GM19395 (cell line): Measurements from ENCODE around the gene THBS1.

Experiments
- ATAC-seq: cut with Tn5 transposase; IDR thresholded peaks from one replicate; pipeline ENCODE4 v1.9.1; 2021; ENCODE audit warnings: mild to moderate bottlenecking, moderate library complexity; ENCODE audit not compliant: unreplicated experiment

Gene THBS1

GRCh38 chr15:39627451-39628143 is 46.7 kb downstream of the THBS1 start:
- no peak for ATAC-seq

- ATAC-seq, result no peak
Measured at GRCh38 chr15:39628144-39628508, 47.2 kb downstream of the THBS1 start.

DNA sequence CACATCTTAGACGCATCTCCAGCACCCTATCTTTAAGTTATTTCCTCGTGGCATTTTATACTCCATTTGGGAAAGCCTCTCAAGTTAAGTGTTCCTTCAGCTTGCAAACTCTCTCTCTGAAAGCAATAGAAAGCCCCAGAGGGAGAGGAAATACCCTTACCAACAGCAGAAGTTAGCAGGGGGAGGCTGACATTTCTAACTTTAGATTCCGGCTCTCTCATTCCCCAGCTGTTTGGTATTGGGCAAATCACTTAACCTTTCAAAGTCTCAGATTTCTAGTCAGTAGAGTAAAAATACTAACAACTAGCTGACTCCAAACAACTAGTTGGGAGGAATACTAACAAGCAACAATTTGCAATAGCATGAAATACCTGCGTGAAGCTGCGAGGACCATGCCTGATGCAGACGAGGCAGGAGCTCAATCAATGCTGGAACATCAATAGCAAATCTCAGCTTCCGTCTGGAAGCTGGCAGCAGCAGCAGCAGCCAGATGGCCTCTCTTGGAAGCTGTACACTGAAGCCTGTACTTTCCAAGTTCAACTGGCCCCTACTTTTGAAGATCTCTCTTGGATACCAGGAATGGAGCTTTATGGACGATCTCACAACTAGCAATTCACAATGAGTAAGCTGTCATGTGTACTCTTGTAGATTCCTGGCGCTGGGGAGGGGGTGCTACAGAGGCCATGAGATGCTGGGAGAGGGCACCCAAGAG is 47.8 kb downstream of the THBS1 start:
- ATAC-seq, result no peak

DNA sequence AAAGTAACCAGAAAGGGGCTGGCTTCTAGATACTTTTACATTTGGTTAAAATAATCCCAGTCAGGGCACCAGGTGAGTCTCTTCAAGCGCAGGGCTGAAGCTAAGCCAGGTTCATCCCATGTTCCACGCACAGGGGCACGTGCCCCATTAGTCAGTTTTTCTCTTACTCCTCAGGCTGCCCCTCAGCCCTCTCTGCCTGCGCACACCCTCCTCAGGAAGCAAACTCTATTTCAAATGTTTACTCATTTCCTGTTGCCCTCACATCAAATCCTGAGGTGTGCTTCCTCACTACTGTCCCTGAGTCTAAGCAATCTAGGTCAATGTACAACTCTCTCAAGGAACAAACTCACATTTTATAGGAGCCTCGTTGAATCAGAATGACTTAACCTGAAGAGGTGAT is 48.5 kb downstream of the THBS1 start:
- ATAC-seq, result no peak

DNA sequence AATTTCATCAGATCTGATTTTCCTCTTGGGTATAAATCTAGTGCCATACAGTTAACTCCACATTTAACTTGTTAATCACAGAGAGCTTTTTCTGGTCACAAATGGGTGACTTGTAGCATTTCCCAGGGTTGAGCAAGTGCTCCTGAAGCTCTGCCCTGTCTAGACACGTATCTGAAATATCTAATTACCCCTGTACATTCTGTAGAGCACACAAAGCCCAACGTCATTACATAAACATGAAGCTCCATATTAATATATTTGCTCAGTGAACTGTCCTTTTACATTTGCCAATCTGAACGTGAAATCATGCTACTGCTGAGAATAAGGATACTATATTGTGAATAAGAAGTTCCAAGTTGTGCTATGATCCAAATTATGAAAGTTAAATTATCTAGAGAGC is 49.0 kb downstream of the THBS1 start:
- ATAC-seq, result no peak

DNA sequence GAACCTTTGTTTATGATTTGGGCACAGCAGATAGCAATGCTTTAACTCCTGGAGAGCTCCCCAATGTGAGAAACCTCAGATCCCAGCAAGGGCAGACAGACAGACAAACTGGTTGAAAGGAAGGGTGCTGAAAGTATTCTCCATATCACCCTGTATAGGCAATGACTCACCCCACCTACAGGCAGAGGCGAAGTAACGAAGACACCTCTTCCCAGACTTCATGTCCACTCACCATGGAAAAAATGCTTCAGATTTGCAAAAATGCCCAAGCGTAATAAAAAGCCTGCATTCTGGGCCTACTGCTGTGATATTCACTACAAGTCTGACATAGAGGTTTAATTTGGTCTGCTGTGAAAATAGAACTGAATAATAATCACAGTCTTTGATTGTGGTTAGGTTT is 50.5 kb downstream of the THBS1 start:
- no peak for ATAC-seq

DNA sequence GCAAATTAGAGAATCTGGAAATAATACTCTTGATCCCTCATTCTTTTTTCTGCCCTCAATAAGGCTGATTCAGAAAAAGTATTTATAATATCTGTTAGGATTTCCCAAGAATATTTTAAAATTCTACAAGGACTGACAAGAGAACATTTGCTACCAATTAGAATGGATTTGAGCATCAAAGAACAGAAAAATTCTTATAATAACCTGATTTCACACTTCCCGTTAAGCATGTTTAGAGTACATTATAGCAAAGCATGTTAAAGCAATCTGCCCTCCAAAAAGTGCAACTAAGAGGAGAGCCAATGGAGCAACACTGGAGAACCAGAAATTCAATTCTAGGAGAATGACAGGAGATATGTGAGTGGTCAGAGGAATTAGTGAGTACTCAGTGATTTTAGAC is 57.2 kb downstream of the THBS1 start:
- ATAC-seq, result no peak

- ATAC-seq, result no peak
Measured at GRCh38 chr15:39639037-39639436, 58.2 kb downstream of the THBS1 start.

- ATAC-seq, result no peak
Measured at GRCh38 chr15:39640665-39641064, 59.8 kb downstream of the THBS1 start.

GRCh38 chr15:39641191-39641889 is 60.5 kb downstream of the THBS1 start:
- no peak for ATAC-seq

DNA sequence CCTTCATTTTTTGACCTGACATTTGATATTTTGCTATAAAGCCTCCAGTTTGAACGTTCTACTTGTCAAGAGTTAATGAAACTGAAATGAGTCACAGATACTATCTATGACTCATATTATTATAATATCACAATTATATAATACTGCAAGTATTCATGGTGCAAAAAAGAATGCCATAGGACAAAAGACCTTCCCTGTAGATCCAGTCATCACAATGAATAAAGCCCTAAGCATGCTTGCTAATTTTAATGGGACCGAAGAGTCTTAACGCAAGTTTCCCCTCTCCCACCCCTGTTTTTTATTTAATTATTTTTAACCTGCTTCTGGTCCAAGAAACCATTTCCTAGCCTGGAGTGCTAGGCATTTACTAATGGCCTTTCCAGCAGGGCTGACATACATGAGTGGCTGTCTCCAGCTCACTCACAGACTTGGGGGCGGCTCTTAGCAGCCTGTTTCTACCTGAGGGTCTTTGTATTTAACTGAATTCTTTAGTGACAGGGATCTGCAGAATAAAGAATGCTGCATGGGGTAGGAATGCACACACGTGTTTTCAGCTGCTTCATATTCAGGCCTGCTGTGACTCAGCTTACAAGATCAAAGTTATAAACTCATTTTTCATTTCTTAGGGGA is 61.2 kb downstream of the THBS1 start:
- no peak for ATAC-seq

GRCh38 chr15:39643727-39644126 is 62.8 kb downstream of the THBS1 start:
- no peak for ATAC-seq

DNA sequence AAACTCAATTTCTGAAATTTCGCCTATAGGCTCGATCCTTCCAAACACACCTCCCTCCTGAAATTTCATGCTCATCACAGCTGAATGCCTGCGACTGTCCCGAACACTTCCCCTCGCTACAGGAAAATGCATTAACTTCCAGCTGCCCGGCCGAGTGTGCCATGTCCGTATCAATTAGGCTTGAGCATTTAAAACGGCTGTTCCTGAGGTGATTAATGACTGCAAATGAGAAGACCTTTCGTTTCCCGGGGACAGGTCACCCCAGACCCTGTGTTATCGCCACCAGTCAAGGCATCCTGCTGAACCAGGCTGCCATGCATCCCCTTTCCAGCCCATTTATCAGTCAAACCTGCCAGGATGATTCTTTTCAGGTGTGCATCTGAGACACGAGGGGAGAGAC is 63.3 kb downstream of the THBS1 start:
- no peak for ATAC-seq

GRCh38 chr15:39645138-39645975 is 64.5 kb downstream of the THBS1 start:
- ATAC-seq, result no peak

GRCh38 chr15:39645976-39646257 is 65.0 kb downstream of the THBS1 start:
- ATAC-seq, result no peak

DNA sequence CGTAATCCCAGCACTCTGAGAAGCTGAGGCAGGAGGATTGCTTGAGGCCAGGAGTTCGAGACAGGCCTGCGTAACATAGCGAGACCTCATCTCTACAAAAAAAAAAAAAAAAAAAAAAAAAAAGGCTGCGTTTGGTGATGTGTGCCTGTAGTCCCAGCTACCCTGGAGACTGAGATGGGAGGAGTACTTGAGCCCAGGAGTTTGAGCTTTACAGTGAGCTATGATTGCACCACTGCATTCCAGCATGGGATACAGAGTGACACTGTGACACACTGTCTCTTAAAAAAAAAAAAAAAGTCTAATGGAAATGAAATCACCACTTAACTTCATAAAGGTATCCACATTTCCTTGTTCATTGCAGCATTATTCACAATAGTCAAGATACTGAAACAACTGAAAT is 65.5 kb downstream of the THBS1 start:
- no peak for ATAC-seq
